EL (cell line): ENCODE measurements around the gene DIAPH1.
A peak's percentile ranks its signal among the peaks of the same experiment; 100 is the strongest.

Experiments used
- DNase-seq: peaks from one replicate; pipeline ENCODE4 v3.0.0-alpha.2; 2016

The DIAPH1 gene

GRCh38 chr5:141559461-141559860 lies 59.3 kb downstream of the DIAPH1 start:
- peak; percentile 37 for DNase-seq

- no peak for DNase-seq
Measured at GRCh38 chr5:141558150-141558549, 60.6 kb downstream of the DIAPH1 start.

- DNase-seq = peak; percentile 94
Measured at GRCh38 chr5:141557681-141558136, 61.1 kb downstream of the DIAPH1 start.

- DNase-seq = no peak
Measured at GRCh38 chr5:141547921-141548320, 70.9 kb downstream of the DIAPH1 start.

- no peak for DNase-seq
Measured at GRCh38 chr5:141547488-141547887, 71.3 kb downstream of the DIAPH1 start.

GRCh38 chr5:141543053-141543452 lies 75.7 kb downstream of the DIAPH1 start:
- no peak for DNase-seq

GRCh38 chr5:141534492-141535213 lies 84.1 kb downstream of the DIAPH1 start:
- no peak for DNase-seq

- DNase-seq = peak; percentile 27
Measured at GRCh38 chr5:141533897-141534296, 84.9 kb downstream of the DIAPH1 start.

- DNase-seq = no peak
Measured at GRCh38 chr5:141532726-141533125, 86.1 kb downstream of the DIAPH1 start.

- no peak for DNase-seq
Measured at GRCh38 chr5:141529873-141530272, 88.9 kb downstream of the DIAPH1 start.

GRCh38 chr5:141529002-141529401 lies 89.8 kb downstream of the DIAPH1 start:
- peak; percentile 69 for DNase-seq

GRCh38 chr5:141528291-141528984 lies 90.4 kb downstream of the DIAPH1 start:
- DNase-seq = no peak

- no peak for DNase-seq
Measured at GRCh38 chr5:141527426-141527825, 91.4 kb downstream of the DIAPH1 start.

GRCh38 chr5:141525653-141526052 lies 93.1 kb downstream of the DIAPH1 start:
- DNase-seq = no peak

- DNase-seq = peak; percentile 93
Measured at GRCh38 chr5:141524604-141525597, 93.9 kb downstream of the DIAPH1 start.

GRCh38 chr5:141523991-141524390 lies 94.8 kb downstream of the DIAPH1 start:
- no peak for DNase-seq

GRCh38 chr5:141522301-141522700 lies 96.5 kb downstream of the DIAPH1 start:
- no peak for DNase-seq

- peak; percentile 98 for DNase-seq
Measured at GRCh38 chr5:141521244-141521781, 97.5 kb downstream of the DIAPH1 start.

GRCh38 chr5:141519605-141520565 lies 98.9 kb downstream of the DIAPH1 start:
- no peak for DNase-seq

- DNase-seq = peak; percentile 22
Measured at GRCh38 chr5:141518618-141519015, 100.2 kb downstream of the DIAPH1 start.

GRCh38 chr5:141517880-141518617 lies 100.8 kb downstream of the DIAPH1 start:
- peak; percentile 39 for DNase-seq
